ENCODE results near the gene SLC12A8. TPM values are rescaled to one million over a fixed set of nuclear protein-coding genes. Genes with fewer than 3 reads are reported as not detected.
A peak's percentile ranks its signal among the peaks of the same experiment; 100 is the strongest.

SLC12A8 gene
- total and polyA plus RNA-seq, 5 donors from 2014 or later = not detected

DNA sequence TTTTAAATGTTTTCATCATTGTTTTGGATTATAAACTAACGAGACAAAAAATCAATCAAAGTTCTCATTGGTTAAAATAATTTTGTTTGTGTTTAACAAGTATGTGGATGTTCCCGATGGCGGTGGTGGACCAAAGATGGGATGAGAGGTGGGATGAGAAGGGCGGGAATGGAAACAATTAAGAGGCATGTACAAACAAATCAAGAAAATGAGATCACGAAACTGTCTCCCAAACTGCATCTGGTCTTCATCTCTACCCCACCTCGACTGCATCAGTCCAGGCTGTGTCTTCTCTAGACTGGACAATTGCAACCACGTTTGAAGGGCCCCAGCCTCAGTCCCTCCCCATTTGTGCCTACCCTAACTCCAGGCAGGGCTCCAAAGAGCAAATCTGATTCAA, 56.1 kb downstream of the SLC12A8 start:
- Histone ChIP-seq H3K4me1 (ENCODE audit: control insufficient read depth, insufficient read depth, low read length, poor library complexity, severe bottlenecking) (no peaks in the 10 kb centered on the region), H3K36me3 (ENCODE audit: control insufficient read depth, insufficient read depth, low read length) (no peaks in the 10 kb centered on the region), H3K27me3 (ENCODE audit: control insufficient read depth, insufficient read depth, low read length) (peaks cover 5% of the 10 kb centered on the region), H3K4me3 (ENCODE audit: low read depth, low read length) (no peak overlapping the region), H3K9me3 (ENCODE audit: control insufficient read depth in 2 of 2, low read length in 2 of 2) (no peaks in the 10 kb centered on the region), H3K27ac (ENCODE audit: insufficient read depth, low read length, poor library complexity, severe bottlenecking) (no peak overlapping the region)
- DNase-seq (no peak), ATAC-seq (ENCODE audit: low read depth in 2 of 2) (no peak)
- H3K27ac Mint-ChIP-seq = no peak overlapping the region
- H3K9me3 Mint-ChIP-seq = no peaks in the 10 kb centered on the region
- peaks cover 6 to 8% (median 8%) of the 10 kb centered on the region in 4 donors for H3K4me1 Mint-ChIP-seq
- peaks cover 30% of the 10 kb centered on the region for H3K27me3 Mint-ChIP-seq
- H3K36me3 Mint-ChIP-seq = no peaks in the 10 kb centered on the region
- H3K4me3 Mint-ChIP-seq = no peak overlapping the region

DNA sequence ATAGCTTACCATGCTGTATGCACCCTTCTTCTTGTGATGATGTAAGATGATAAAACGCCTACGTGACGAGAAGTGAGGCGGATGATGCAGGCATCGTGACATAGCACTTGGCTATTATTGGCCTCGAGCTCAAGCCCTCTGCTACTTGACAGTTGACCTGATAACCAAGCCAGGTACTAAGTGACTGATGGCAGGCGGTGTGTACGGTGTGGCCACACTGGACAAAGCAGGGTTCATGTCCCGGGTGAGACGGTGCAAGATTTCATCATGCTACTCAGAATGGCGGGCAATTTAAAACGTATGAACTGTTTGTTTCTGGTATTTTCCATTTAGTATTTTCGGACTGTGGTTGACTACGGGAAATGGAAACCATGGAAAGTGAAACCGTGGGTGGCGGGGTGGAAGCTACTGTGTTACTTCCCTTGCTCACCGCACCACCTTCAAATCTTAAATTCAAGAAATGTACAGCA, 57.7 kb downstream of the SLC12A8 start:
- Histone ChIP-seq H3K27me3 (ENCODE audit: control insufficient read depth, insufficient read depth, low read length) (peaks cover 5% of the 10 kb centered on the region), H3K4me1 (ENCODE audit: control insufficient read depth, insufficient read depth, low read length, poor library complexity, severe bottlenecking) (no peaks in the 10 kb centered on the region), H3K27ac (ENCODE audit: insufficient read depth, low read length, poor library complexity, severe bottlenecking) (no peak overlapping the region), H3K4me3 (ENCODE audit: low read depth, low read length) (peak overlapping the region; percentile 67), H3K9me3 (ENCODE audit: control insufficient read depth in 2 of 2, low read length in 2 of 2) (no peaks in the 10 kb centered on the region), H3K36me3 (ENCODE audit: control insufficient read depth, insufficient read depth, low read length) (no peaks in the 10 kb centered on the region)
- DNase-seq (peak in 1 of 3 donors; percentile 47), ATAC-seq (ENCODE audit: low read depth in 2 of 2) (no peak)
- Mint-ChIP-seq H3K4me1 (peaks cover 6 to 8% (median 8%) of the 10 kb centered on the region in 4 donors), H3K36me3 (no peaks in the 10 kb centered on the region), H3K4me3 (peak overlapping the region; percentile 55 to 76 (median 62)), H3K27ac (peak overlapping the region in 2 of 3 donors; percentile 26 to 38), H3K27me3 (peaks cover 30% of the 10 kb centered on the region), H3K9me3 (no peaks in the 10 kb centered on the region)

DNA sequence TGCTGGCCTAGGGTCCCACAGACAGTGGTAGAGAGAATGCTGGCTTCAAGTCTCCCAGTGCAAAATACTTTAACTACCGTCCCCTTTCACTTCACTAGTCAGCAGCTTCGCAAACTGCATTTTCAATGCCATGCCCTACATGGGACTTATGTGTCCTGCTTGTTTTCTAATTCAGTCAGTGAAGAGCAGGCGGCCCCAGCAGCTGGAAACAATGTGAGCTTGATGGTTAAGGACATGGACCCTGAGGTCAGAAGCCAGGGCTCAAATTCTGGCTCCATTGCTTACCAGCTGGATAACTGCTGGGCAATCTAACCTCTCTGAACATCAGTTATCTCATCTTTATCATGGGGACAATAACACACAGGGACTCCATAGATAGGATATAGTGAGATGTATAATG, 58.4 kb downstream of the SLC12A8 start:
- Mint-ChIP-seq H3K36me3 (no peaks in the 10 kb centered on the region), H3K4me1 (peaks cover 6 to 8% (median 8%) of the 10 kb centered on the region in 4 donors), H3K4me3 (no peak overlapping the region), H3K27ac (no peak overlapping the region), H3K9me3 (no peaks in the 10 kb centered on the region), H3K27me3 (peaks cover 25% of the 10 kb centered on the region)
- Histone ChIP-seq H3K36me3 (ENCODE audit: control insufficient read depth, insufficient read depth, low read length) (no peaks in the 10 kb centered on the region), H3K4me1 (ENCODE audit: control insufficient read depth, insufficient read depth, low read length, poor library complexity, severe bottlenecking) (no peaks in the 10 kb centered on the region), H3K27me3 (ENCODE audit: control insufficient read depth, insufficient read depth, low read length) (peaks cover 5% of the 10 kb centered on the region), H3K27ac (ENCODE audit: insufficient read depth, low read length, poor library complexity, severe bottlenecking) (no peak overlapping the region), H3K9me3 (ENCODE audit: control insufficient read depth in 2 of 2, low read length in 2 of 2) (no peaks in the 10 kb centered on the region), H3K4me3 (ENCODE audit: low read depth, low read length) (no peak overlapping the region)
- no peak for ATAC-seq (ENCODE audit: low read depth in 2 of 2)
- no peak for DNase-seq

DNA sequence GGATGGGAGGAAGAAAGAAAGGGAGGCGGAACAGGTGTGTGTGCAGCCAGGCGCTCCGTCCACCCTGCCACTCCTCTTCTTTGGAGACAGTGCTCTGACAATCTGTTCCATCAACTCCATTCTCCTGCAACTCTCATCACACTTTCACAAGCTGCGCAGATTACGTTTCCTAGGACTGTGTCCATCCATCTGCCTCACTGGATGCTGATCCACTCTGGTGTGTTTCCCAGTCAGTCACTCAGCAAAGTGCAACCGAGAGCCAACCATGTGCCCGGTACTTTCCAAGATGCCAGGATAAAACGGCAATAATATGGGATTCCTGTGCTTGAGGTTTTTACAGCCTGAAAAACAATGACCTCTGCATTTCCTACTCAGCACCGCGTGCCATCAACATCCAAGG, 59.6 kb downstream of the SLC12A8 start:
- no peaks in the 10 kb centered on the region for H3K9me3 Mint-ChIP-seq
- H3K36me3 ChIP-seq (ENCODE audit: control insufficient read depth, insufficient read depth, low read length) = no peaks in the 10 kb centered on the region
- DNase-seq = no peak
- peak overlapping the region in 1 of 3 donors; percentile 44 for H3K27ac Mint-ChIP-seq
- H3K36me3 Mint-ChIP-seq = no peaks in the 10 kb centered on the region
- no peak overlapping the region for H3K4me3 ChIP-seq (ENCODE audit: low read depth, low read length)
- H3K4me1 Mint-ChIP-seq = peaks cover 6 to 8% (median 8%) of the 10 kb centered on the region in 4 donors
- H3K4me3 Mint-ChIP-seq = no peak overlapping the region
- peaks cover 15% of the 10 kb centered on the region for H3K27me3 Mint-ChIP-seq
- no peak overlapping the region for H3K27ac ChIP-seq (ENCODE audit: insufficient read depth, low read length, poor library complexity, severe bottlenecking)
- H3K9me3 ChIP-seq (ENCODE audit: control insufficient read depth in 2 of 2, low read length in 2 of 2) = no peaks in the 10 kb centered on the region
- peaks cover 5% of the 10 kb centered on the region for H3K27me3 ChIP-seq (ENCODE audit: control insufficient read depth, insufficient read depth, low read length)
- no peak for ATAC-seq (ENCODE audit: low read depth in 2 of 2)
- H3K4me1 ChIP-seq (ENCODE audit: control insufficient read depth, insufficient read depth, low read length, poor library complexity, severe bottlenecking) = no peaks in the 10 kb centered on the region

DNA sequence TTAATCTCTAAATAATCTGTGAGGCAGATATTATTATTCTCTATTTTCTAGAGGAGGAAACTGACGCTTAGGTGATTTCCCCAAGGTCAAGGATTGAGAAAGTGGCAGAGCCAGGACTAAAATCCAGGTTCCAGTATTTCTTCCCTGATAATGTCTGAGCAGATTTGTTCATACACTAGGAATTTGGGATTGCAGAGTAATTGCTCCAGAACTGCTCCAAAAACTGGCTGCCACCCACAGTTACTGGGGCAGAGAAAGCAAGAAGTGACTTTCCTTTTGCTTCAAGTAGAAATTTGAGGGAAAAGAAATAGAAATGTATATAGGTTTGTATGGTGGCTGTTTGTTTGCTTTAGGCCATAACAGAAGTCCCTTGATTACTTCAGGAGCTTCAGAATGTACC, 60.6 kb downstream of the SLC12A8 start:
- Mint-ChIP-seq H3K27ac (no peak overlapping the region), H3K36me3 (no peaks in the 10 kb centered on the region), H3K9me3 (no peaks in the 10 kb centered on the region), H3K4me1 (peaks cover 5 to 8% (median 7%) of the 10 kb centered on the region in 4 donors), H3K4me3 (no peak overlapping the region), H3K27me3 (peaks cover 15% of the 10 kb centered on the region)
- no peak for ATAC-seq (ENCODE audit: low read depth in 2 of 2)
- DNase-seq = no peak
- no peaks in the 10 kb centered on the region for H3K36me3 ChIP-seq (ENCODE audit: control insufficient read depth, insufficient read depth, low read length)
- no peaks in the 10 kb centered on the region for H3K9me3 ChIP-seq (ENCODE audit: control insufficient read depth in 2 of 2, low read length in 2 of 2)
- no peaks in the 10 kb centered on the region for H3K4me1 ChIP-seq (ENCODE audit: control insufficient read depth, insufficient read depth, low read length, poor library complexity, severe bottlenecking)
- H3K27ac ChIP-seq (ENCODE audit: insufficient read depth, low read length, poor library complexity, severe bottlenecking) = no peak overlapping the region
- H3K4me3 ChIP-seq (ENCODE audit: low read depth, low read length) = no peak overlapping the region
- H3K27me3 ChIP-seq (ENCODE audit: control insufficient read depth, insufficient read depth, low read length) = peaks cover 2% of the 10 kb centered on the region

DNA sequence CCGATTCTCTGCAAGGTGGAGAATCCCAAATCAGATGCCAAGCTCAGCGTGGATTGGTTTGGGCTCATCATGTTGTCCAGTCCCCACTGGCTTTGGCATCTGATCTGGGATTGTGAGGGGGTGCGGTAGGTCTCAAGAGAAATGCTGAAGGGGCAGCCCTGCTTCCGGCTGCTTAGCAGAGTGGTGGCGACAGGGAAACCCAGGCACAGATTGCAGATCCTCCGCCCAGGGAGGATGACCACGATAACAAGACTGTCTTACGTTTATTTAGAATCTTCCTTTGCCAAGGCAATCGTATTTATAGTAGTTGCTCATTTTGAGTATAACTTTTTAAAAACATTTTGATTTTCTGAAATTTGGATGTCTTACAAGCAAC, 61.1 kb downstream of the SLC12A8 start:
- H3K36me3 ChIP-seq (ENCODE audit: control insufficient read depth, insufficient read depth, low read length) = no peaks in the 10 kb centered on the region
- H3K27me3 ChIP-seq (ENCODE audit: control insufficient read depth, insufficient read depth, low read length) = peaks cover 2% of the 10 kb centered on the region
- H3K4me1 ChIP-seq (ENCODE audit: control insufficient read depth, insufficient read depth, low read length, poor library complexity, severe bottlenecking) = no peaks in the 10 kb centered on the region
- H3K4me1 Mint-ChIP-seq = peaks cover 5 to 8% (median 7%) of the 10 kb centered on the region in 4 donors
- no peak overlapping the region for H3K27ac ChIP-seq (ENCODE audit: insufficient read depth, low read length, poor library complexity, severe bottlenecking)
- H3K27me3 Mint-ChIP-seq = peaks cover 15% of the 10 kb centered on the region
- no peak overlapping the region for H3K27ac Mint-ChIP-seq
- no peaks in the 10 kb centered on the region for H3K36me3 Mint-ChIP-seq
- H3K9me3 ChIP-seq (ENCODE audit: control insufficient read depth in 2 of 2, low read length in 2 of 2) = no peaks in the 10 kb centered on the region
- H3K9me3 Mint-ChIP-seq = no peaks in the 10 kb centered on the region
- no peak overlapping the region for H3K4me3 Mint-ChIP-seq
- no peak overlapping the region for H3K4me3 ChIP-seq (ENCODE audit: low read depth, low read length)
- DNase-seq = no peak
- ATAC-seq (ENCODE audit: low read depth in 2 of 2) = no peak

DNA sequence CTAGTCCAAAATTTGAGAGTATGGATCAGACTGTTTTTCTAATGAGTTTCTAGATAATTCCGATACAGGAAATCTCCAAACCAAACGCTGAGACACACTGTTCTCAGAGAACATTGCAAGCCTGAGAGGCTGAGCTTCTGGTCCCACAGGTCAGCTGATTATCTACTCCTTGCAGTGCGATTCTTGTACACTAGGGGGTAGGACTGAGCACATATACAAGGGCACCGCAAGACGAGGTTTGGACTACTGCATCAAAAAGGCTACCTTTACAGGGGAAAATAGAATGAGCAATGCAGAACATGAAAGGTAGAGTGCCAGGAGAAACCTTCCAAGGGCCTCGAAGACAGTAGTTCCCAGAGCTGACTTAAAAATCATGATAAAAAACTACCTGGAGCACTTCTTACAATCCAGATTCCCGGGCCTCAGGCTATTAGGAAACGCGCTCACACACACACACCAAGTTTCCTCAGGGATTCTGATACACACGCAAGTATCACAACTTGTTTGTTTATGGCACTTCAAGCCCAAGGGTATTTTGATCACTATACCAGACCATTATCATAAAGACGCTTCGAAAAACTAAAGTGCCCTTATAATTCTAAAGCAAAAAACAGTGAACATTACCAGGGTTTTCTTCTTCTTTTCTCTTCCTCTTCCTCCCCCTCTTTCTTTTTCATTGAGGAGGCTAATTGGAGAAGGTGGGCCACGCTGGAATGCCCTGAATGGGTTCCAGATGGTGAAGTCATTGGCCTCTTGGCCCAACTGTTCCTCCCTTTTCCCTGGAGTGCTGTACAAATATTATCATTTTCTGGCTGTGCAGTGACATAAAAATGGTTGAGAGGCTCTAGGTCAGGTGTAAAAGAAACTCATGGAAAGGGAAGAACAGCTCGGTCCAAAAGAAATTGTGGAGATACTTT, 61.8 kb downstream of the SLC12A8 start:
- H3K27me3 Mint-ChIP-seq = peaks cover 15% of the 10 kb centered on the region
- no peak overlapping the region for H3K27ac Mint-ChIP-seq

DNA sequence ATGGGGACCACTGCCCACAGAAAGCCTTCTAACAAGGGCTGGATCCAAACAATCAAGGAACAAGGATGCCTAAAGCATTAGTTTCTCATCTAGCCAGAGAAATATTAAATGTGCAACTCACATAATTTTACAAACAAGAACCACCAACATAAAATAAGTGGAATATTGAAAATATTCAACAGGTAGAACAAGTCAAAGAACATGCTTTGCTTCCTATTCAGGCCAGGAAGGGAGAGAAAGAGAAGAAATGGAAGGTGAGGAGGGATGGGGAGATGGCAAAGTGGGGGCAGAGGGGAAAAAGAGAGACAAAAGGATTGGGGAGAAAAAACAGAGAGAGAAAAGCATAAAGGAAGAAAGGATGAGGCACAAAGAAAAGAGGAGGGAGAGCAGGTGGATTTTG, 63.1 kb downstream of the SLC12A8 start:
- no peak for DNase-seq
- Mint-ChIP-seq H3K36me3 (no peaks in the 10 kb centered on the region), H3K4me3 (no peak overlapping the region), H3K4me1 (no peaks in the 10 kb centered on the region), H3K27me3 (peaks cover 11% of the 10 kb centered on the region), H3K27ac (no peak overlapping the region), H3K9me3 (no peaks in the 10 kb centered on the region)
- Histone ChIP-seq H3K27me3 (ENCODE audit: control insufficient read depth, insufficient read depth, low read length) (peaks cover 2% of the 10 kb centered on the region), H3K4me3 (ENCODE audit: low read depth, low read length) (no peak overlapping the region), H3K27ac (ENCODE audit: insufficient read depth, low read length, poor library complexity, severe bottlenecking) (no peak overlapping the region), H3K9me3 (ENCODE audit: control insufficient read depth in 2 of 2, low read length in 2 of 2) (no peaks in the 10 kb centered on the region), H3K36me3 (ENCODE audit: control insufficient read depth, insufficient read depth, low read length) (no peaks in the 10 kb centered on the region), H3K4me1 (ENCODE audit: control insufficient read depth, insufficient read depth, low read length, poor library complexity, severe bottlenecking) (no peaks in the 10 kb centered on the region)
- ATAC-seq (ENCODE audit: low read depth in 2 of 2) = no peak

More for the DNA sequence above, 61.8 kb downstream of the SLC12A8 start:
- no peak overlapping the region for H3K4me3 ChIP-seq (ENCODE audit: low read depth, low read length)
- Mint-ChIP-seq H3K9me3 (no peaks in the 10 kb centered on the region), H3K4me1 (peaks cover 5 to 8% (median 7%) of the 10 kb centered on the region in 4 donors), H3K4me3 (no peak overlapping the region), H3K36me3 (no peaks in the 10 kb centered on the region)
- ATAC-seq (ENCODE audit: low read depth in 2 of 2) (peak; percentile 63 to 67), DNase-seq (peak in 2 of 3 donors; percentile 38 to 81)
- H3K9me3 ChIP-seq (ENCODE audit: control insufficient read depth in 2 of 2, low read length in 2 of 2) = no peaks in the 10 kb centered on the region
- no peaks in the 10 kb centered on the region for H3K4me1 ChIP-seq (ENCODE audit: control insufficient read depth, insufficient read depth, low read length, poor library complexity, severe bottlenecking)
- H3K27ac ChIP-seq (ENCODE audit: insufficient read depth, low read length, poor library complexity, severe bottlenecking) = no peak overlapping the region
- peaks cover 2% of the 10 kb centered on the region for H3K27me3 ChIP-seq (ENCODE audit: control insufficient read depth, insufficient read depth, low read length)
- no peaks in the 10 kb centered on the region for H3K36me3 ChIP-seq (ENCODE audit: control insufficient read depth, insufficient read depth, low read length)

Measured in CD4-positive, CD25-positive, alpha-beta regulatory T cell (primary cell).